Measurements from ENCODE around the gene DPEP3. TPM values are rescaled to one million over a fixed set of nuclear protein-coding genes. Genes with fewer than 3 reads are reported as not detected.

Gene DPEP3
- polyA plus RNA-seq, 1 donor (not counting 4 experiments of a cell fraction or from before 2014, with no cell fraction given), result not detected

GRCh38 chr16:67954421-67955196 is 25.7 kb downstream of the DPEP3 start:
- Histone ChIP-seq H3K36me3 (ENCODE audit: control insufficient read depth in 2 of 2, extremely low read depth in 1 of 2, insufficient read depth in 2 of 2, low read length in 2 of 2) (peaks cover 59 to 67% of the 10 kb centered on the region in 2 experiments), H4K20me1 (ENCODE audit: control insufficient read depth, extremely low read depth, insufficient read depth, low read length) (peaks cover 14% of the 10 kb centered on the region)

GRCh38 chr16:67953641-67954375 is 26.5 kb downstream of the DPEP3 start:
- DNase-seq (ENCODE audit: low read depth, low spot score) (no peak), FAIRE-seq (no peak)
- dilution Hi-C loops (cut with MboI; ENCODE audit: extremely low pct_ligation_motif_present, low sequenced_read_pairs), result no loop called here
- H3K9ac ChIP-seq (ENCODE audit: control insufficient read depth, extremely low read depth, insufficient read depth, low read length), result no peak overlapping the region
- H4K20me1 ChIP-seq (ENCODE audit: control insufficient read depth, extremely low read depth, insufficient read depth, low read length), result peaks cover 14% of the 10 kb centered on the region
- H2AFZ ChIP-seq (ENCODE audit: control insufficient read depth, low read length), result no peak overlapping the region
- no peaks in the 10 kb centered on the region for H3K9me1 ChIP-seq (ENCODE audit: control insufficient read depth, extremely low read depth, insufficient read depth, low read length)
- no peak for TF ChIP-seq EZH2 (IDR thresholded peaks at IDR 0.05; ENCODE audit: low read length)
- no peak for TF ChIP-seq CTCF (optimal IDR thresholded peaks at IDR 0.05 in 1 of 3, IDR thresholded peaks at IDR 0.05 in 1 of 3, conservative IDR thresholded peaks at IDR 0.05 in 1 of 3; ENCODE audit: extremely low read depth in 1 of 3, insufficient read depth in 2 of 3, low read length in 3 of 3)
- H3K4me1 ChIP-seq (ENCODE audit: control insufficient read depth, extremely low read depth, insufficient read depth, low read length), result no peaks in the 10 kb centered on the region
- no peak overlapping the region for H3K4me3 ChIP-seq (ENCODE audit: control insufficient read depth in 2 of 3, extremely low read depth in 1 of 3, insufficient read depth in 2 of 3, low read depth in 1 of 3, low read length in 3 of 3)
- H3K4me2 ChIP-seq (ENCODE audit: control insufficient read depth, extremely low read depth, insufficient read depth, low read depth, low read length), result no peak overlapping the region
- no peaks in the 10 kb centered on the region for H3K9me3 ChIP-seq (ENCODE audit: control insufficient read depth, low read depth, low read length)
- no peaks in the 10 kb centered on the region for H3K27me3 ChIP-seq (ENCODE audit: control insufficient read depth, extremely low read depth, insufficient read depth, low read length)
- peaks cover 18% of the 10 kb centered on the region for H3K79me2 ChIP-seq (ENCODE audit: control insufficient read depth, insufficient read depth, low read length)
- peaks cover 58 to 67% of the 10 kb centered on the region in 2 experiments for H3K36me3 ChIP-seq (ENCODE audit: control insufficient read depth in 2 of 2, extremely low read depth in 1 of 2, insufficient read depth in 2 of 2, low read length in 2 of 2)
- no peak overlapping the region for H3K27ac ChIP-seq (ENCODE audit: control insufficient read depth, insufficient read depth, low read length)

More at GRCh38 chr16:67954421-67955196, 25.7 kb downstream of the DPEP3 start:
- Histone ChIP-seq H2AFZ (ENCODE audit: control insufficient read depth, low read length) (no peak overlapping the region), H3K27ac (ENCODE audit: control insufficient read depth, insufficient read depth, low read length) (no peak overlapping the region), H3K9me3 (ENCODE audit: control insufficient read depth, low read depth, low read length) (no peaks in the 10 kb centered on the region), H3K79me2 (ENCODE audit: control insufficient read depth, insufficient read depth, low read length) (peaks cover 22% of the 10 kb centered on the region), H3K4me2 (ENCODE audit: control insufficient read depth, extremely low read depth, insufficient read depth, low read depth, low read length) (no peak overlapping the region), H3K27me3 (ENCODE audit: control insufficient read depth, extremely low read depth, insufficient read depth, low read length) (no peaks in the 10 kb centered on the region), H3K4me1 (ENCODE audit: control insufficient read depth, extremely low read depth, insufficient read depth, low read length) (peaks cover 4% of the 10 kb centered on the region), H3K4me3 (ENCODE audit: control insufficient read depth in 2 of 3, extremely low read depth in 1 of 3, insufficient read depth in 2 of 3, low read depth in 1 of 3, low read length in 3 of 3) (no peak overlapping the region), H3K9ac (ENCODE audit: control insufficient read depth, extremely low read depth, insufficient read depth, low read length) (no peak overlapping the region), H3K9me1 (ENCODE audit: control insufficient read depth, extremely low read depth, insufficient read depth, low read length) (peaks cover 2% of the 10 kb centered on the region)
- dilution Hi-C loops (cut with MboI; ENCODE audit: extremely low pct_ligation_motif_present, low sequenced_read_pairs), result no loop called here
- no peak for DNase-seq (ENCODE audit: low read depth, low spot score)
- no peak for TF ChIP-seq EZH2 (IDR thresholded peaks at IDR 0.05; ENCODE audit: low read length)
- no peak for TF ChIP-seq CTCF (optimal IDR thresholded peaks at IDR 0.05 in 1 of 3, IDR thresholded peaks at IDR 0.05 in 1 of 3, conservative IDR thresholded peaks at IDR 0.05 in 1 of 3; ENCODE audit: extremely low read depth in 1 of 3, insufficient read depth in 2 of 3, low read length in 3 of 3)
- no peak for FAIRE-seq

All from keratinocyte (primary cell).